ENCODE measurements around the gene SIRT4. TPM values are rescaled to one million over a fixed set of nuclear protein-coding genes. Genes with fewer than 3 reads are reported as not detected.
"Not testable (repeated sequence)": the region's sequence is repeated elsewhere in the genome, so short reads cannot be mapped to it uniquely, and the experiment has no call there.

SIRT4 gene
- total RNA-seq, result 1.1 and 1.2 TPM in 2 replicates

GRCh38 chr12:120301962-120302815 lies at the start of gene SIRT4:
Gene SIRT4 (plus strand): TSS chr12:120302321. CDS start chr12:120303562, 1,241 bp downstream.
- peak; percentile 98 for TF ChIP-seq CTCF (IDR thresholded peaks at IDR 0.05; ENCODE audit: extremely low read depth, low read depth, low read length)
- H2AFZ ChIP-seq (ENCODE audit: low read length), result peak within 1 kb of the TSS; percentile 98
- peak within 1 kb of the TSS; percentile 92 for H3K4me2 ChIP-seq (ENCODE audit: insufficient read depth, low read length)
- no peaks in the 10 kb centered on the region for H3K27me3 ChIP-seq (ENCODE audit: insufficient read depth, low read length)
- no peaks in the 10 kb centered on the region for H3K36me3 ChIP-seq (ENCODE audit: insufficient read depth, low read length)
- H3K27ac ChIP-seq (ENCODE audit: low read depth, low read length), result peak within 1 kb of the TSS; percentile 77
- DNase-seq (ENCODE audit: insufficient read length, low spot score, missing footprints), result peak; percentile 98
- H3K4me1 ChIP-seq (ENCODE audit: insufficient read depth, low read length), result peaks cover 3% of the 10 kb centered on the region
- H3K4me3 ChIP-seq (ENCODE audit: insufficient read depth, low read length), result peak within 1 kb of the TSS; percentile 80
- no peaks in the 10 kb centered on the region for H3K9me3 ChIP-seq (ENCODE audit: low read depth, low read length)
- no peaks in the 10 kb centered on the region for H4K20me1 ChIP-seq (ENCODE audit: insufficient read depth, low read length)
- H3K79me2 ChIP-seq (ENCODE audit: insufficient read depth, low read length), result no peaks in the 10 kb centered on the region

- H4K20me1 ChIP-seq (ENCODE audit: insufficient read depth, low read length), result peaks cover 55% of the 10 kb centered on the region
- H3K27ac ChIP-seq (ENCODE audit: low read depth, low read length); H3K4me2 ChIP-seq (ENCODE audit: insufficient read depth, low read length); DNase-seq (ENCODE audit: insufficient read length, low spot score, missing footprints); H3K4me3 ChIP-seq (ENCODE audit: insufficient read depth, low read length); H3K27me3 ChIP-seq (ENCODE audit: insufficient read depth, low read length); H2AFZ ChIP-seq (ENCODE audit: low read length); H3K9me3 ChIP-seq (ENCODE audit: low read depth, low read length): not testable (repeated sequence)
- H3K36me3 ChIP-seq (ENCODE audit: insufficient read depth, low read length), result peaks cover 20% of the 10 kb centered on the region
- H3K4me1 ChIP-seq (ENCODE audit: insufficient read depth, low read length), result peaks cover 56% of the 10 kb centered on the region
- peaks cover 94% of the 10 kb centered on the region for H3K79me2 ChIP-seq (ENCODE audit: insufficient read depth, low read length)
These were observed 48.8 kb upstream of the SIRT4 start for GRCh38 chr12:120253313-120253712.

- H3K27me3 ChIP-seq (ENCODE audit: insufficient read depth, low read length), result no peaks in the 10 kb centered on the region
- no peak overlapping the region for H3K27ac ChIP-seq (ENCODE audit: low read depth, low read length)
- no peak overlapping the region for H2AFZ ChIP-seq (ENCODE audit: low read length)
- H4K20me1 ChIP-seq (ENCODE audit: insufficient read depth, low read length), result peaks cover 52% of the 10 kb centered on the region
- peaks cover 16% of the 10 kb centered on the region for H3K36me3 ChIP-seq (ENCODE audit: insufficient read depth, low read length)
- no peak overlapping the region for H3K4me3 ChIP-seq (ENCODE audit: insufficient read depth, low read length)
- no peak for TF ChIP-seq CTCF (IDR thresholded peaks at IDR 0.05; ENCODE audit: extremely low read depth, low read depth, low read length)
- H3K79me2 ChIP-seq (ENCODE audit: insufficient read depth, low read length), result peaks cover 94% of the 10 kb centered on the region
- no peak for DNase-seq (ENCODE audit: insufficient read length, low spot score, missing footprints)
- peaks cover 57% of the 10 kb centered on the region for H3K4me1 ChIP-seq (ENCODE audit: insufficient read depth, low read length)
- no peaks in the 10 kb centered on the region for H3K9me3 ChIP-seq (ENCODE audit: low read depth, low read length)
- H3K4me2 ChIP-seq (ENCODE audit: insufficient read depth, low read length), result no peak overlapping the region
These were observed 47.3 kb upstream of the SIRT4 start for GRCh38 chr12:120254809-120255208.

- peaks cover 47% of the 10 kb centered on the region for H3K4me1 ChIP-seq (ENCODE audit: insufficient read depth, low read length)
- H4K20me1 ChIP-seq (ENCODE audit: insufficient read depth, low read length), result peaks cover 52% of the 10 kb centered on the region
These were observed 44.9 kb upstream of the SIRT4 start for GRCh38 chr12:120257041-120257821.

More at GRCh38 chr12:120257041-120257821, 44.9 kb upstream of the SIRT4 start:
- H3K4me3 ChIP-seq (ENCODE audit: insufficient read depth, low read length), result peak overlapping the region; percentile 39
- H3K27me3 ChIP-seq (ENCODE audit: insufficient read depth, low read length), result no peaks in the 10 kb centered on the region
- peak; percentile 23 for TF ChIP-seq CTCF (IDR thresholded peaks at IDR 0.05; ENCODE audit: extremely low read depth, low read depth, low read length)
- no peak overlapping the region for H2AFZ ChIP-seq (ENCODE audit: low read length)
- peaks cover 16% of the 10 kb centered on the region for H3K36me3 ChIP-seq (ENCODE audit: insufficient read depth, low read length)
- peak overlapping the region; percentile 67 for H3K4me2 ChIP-seq (ENCODE audit: insufficient read depth, low read length)
- peak overlapping the region; percentile 87 for H3K27ac ChIP-seq (ENCODE audit: low read depth, low read length)
- peak; percentile 93 for DNase-seq (ENCODE audit: insufficient read length, low spot score, missing footprints)
- peaks cover 95% of the 10 kb centered on the region for H3K79me2 ChIP-seq (ENCODE audit: insufficient read depth, low read length)
- no peaks in the 10 kb centered on the region for H3K9me3 ChIP-seq (ENCODE audit: low read depth, low read length)
